Measurements from ENCODE around the gene XYLB.
"Not testable (repeated sequence)": the region's sequence is repeated elsewhere in the genome, so short reads cannot be mapped to it uniquely, and the experiment has no call there.

The XYLB gene

GRCh38 chr3:38346587-38347410 is at the start of gene XYLB:
Gene XYLB, plus strand, starts transcription at chr3:38346785. Its CDS starts 84 bp downstream, at chr3:38346869.
- peak; percentile 75 for DNase-seq

- not testable (repeated sequence) for DNase-seq
Measured at GRCh38 chr3:38297053-38297452, 49.5 kb upstream of the XYLB start.

GRCh38 chr3:38297537-38297936 is 49.0 kb upstream of the XYLB start:
- no peak for DNase-seq

- DNase-seq = no peak
Measured at GRCh38 chr3:38297947-38298711, 48.5 kb upstream of the XYLB start.

- no peak for DNase-seq
Measured at GRCh38 chr3:38306941-38307340, 39.6 kb upstream of the XYLB start.

GRCh38 chr3:38307599-38307998 is 39.0 kb upstream of the XYLB start:
- no peak for DNase-seq

GRCh38 chr3:38308456-38308855 is 38.1 kb upstream of the XYLB start:
- DNase-seq = no peak

- no peak for DNase-seq
Measured at GRCh38 chr3:38311476-38311875, 35.1 kb upstream of the XYLB start.

GRCh38 chr3:38311941-38312340 is 34.6 kb upstream of the XYLB start:
- DNase-seq = no peak

- DNase-seq = no peak
Measured at GRCh38 chr3:38312356-38312755, 34.2 kb upstream of the XYLB start.

- no peak for DNase-seq
Measured at GRCh38 chr3:38313263-38313662, 33.3 kb upstream of the XYLB start.

- no peak for DNase-seq
Measured at GRCh38 chr3:38313695-38314094, 32.9 kb upstream of the XYLB start.

- DNase-seq = no peak
Measured at GRCh38 chr3:38314112-38314763, 32.3 kb upstream of the XYLB start.

GRCh38 chr3:38314764-38315487 is 31.7 kb upstream of the XYLB start:
- no peak for DNase-seq

- DNase-seq = no peak
Measured at GRCh38 chr3:38315488-38316230, 30.9 kb upstream of the XYLB start.

- DNase-seq = no peak
Measured at GRCh38 chr3:38316356-38317191, 30.0 kb upstream of the XYLB start.

- DNase-seq = no peak
Measured at GRCh38 chr3:38317192-38317759, 29.3 kb upstream of the XYLB start.

GRCh38 chr3:38318766-38319671 is 27.6 kb upstream of the XYLB start:
- DNase-seq = no peak

GRCh38 chr3:38320638-38321037 is 25.9 kb upstream of the XYLB start:
- not testable (repeated sequence) for DNase-seq

GRCh38 chr3:38323060-38323459 is 23.5 kb upstream of the XYLB start:
- no peak for DNase-seq

Data from fibroblast of skin of right quadriceps (primary cell).